Panc1 (cell line): ENCODE results near the gene SEPTIN5.

Experiments
- POLR2AphosphoS5 ChIP-seq: IDR thresholded peaks from 2 replicates; pipeline ENCODE4 v1.6.1; 2012; ENCODE audit warnings: mild to moderate bottlenecking, low read depth, low read length, moderate library complexity
- REST ChIP-seq, 2 experiments: IDR thresholded peaks; 2 replicates each; pipeline ENCODE4 v1.6.1; 2011 to 2012; ENCODE audit warnings: low read depth in 2 of 2, control low read depth in 1 of 2, low read length in 1 of 2, mild to moderate bottlenecking in 1 of 2, moderate library complexity in 1 of 2; ENCODE audit not compliant: insufficient read depth in 1 of 2
- SIN3A ChIP-seq: IDR thresholded peaks from 2 replicates; pipeline ENCODE4 v1.6.1; 2012; ENCODE audit warnings: low read depth, mild to moderate bottlenecking, low read length, moderate library complexity, borderline replicate concordance; ENCODE audit not compliant: insufficient read depth
- TCF7L2 ChIP-seq: IDR thresholded peaks from 2 replicates; pipeline ENCODE4 v1.6.1; 2011; ENCODE audit warnings: mild to moderate bottlenecking, low read depth, low read length, inconsistent platforms
- TF ChIP-seq, protein P1 (sequence below): fragments of 450-650 bp; IDR thresholded peaks from 2 replicates; pipeline ENCODE4 v1.5.1; 2017; ENCODE audit warnings: mild to moderate bottlenecking

- TF ChIP-seq, protein P1, sequence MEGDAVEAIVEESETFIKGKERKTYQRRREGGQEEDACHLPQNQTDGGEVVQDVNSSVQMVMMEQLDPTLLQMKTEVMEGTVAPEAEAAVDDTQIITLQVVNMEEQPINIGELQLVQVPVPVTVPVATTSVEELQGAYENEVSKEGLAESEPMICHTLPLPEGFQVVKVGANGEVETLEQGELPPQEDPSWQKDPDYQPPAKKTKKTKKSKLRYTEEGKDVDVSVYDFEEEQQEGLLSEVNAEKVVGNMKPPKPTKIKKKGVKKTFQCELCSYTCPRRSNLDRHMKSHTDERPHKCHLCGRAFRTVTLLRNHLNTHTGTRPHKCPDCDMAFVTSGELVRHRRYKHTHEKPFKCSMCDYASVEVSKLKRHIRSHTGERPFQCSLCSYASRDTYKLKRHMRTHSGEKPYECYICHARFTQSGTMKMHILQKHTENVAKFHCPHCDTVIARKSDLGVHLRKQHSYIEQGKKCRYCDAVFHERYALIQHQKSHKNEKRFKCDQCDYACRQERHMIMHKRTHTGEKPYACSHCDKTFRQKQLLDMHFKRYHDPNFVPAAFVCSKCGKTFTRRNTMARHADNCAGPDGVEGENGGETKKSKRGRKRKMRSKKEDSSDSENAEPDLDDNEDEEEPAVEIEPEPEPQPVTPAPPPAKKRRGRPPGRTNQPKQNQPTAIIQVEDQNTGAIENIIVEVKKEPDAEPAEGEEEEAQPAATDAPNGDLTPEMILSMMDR: no peak
- TF ChIP-seq REST (IDR thresholded peaks at IDR 0.05; ENCODE audit: insufficient read depth in 1 of 2, low read depth in 2 of 2, low read length in 1 of 2): no peak
- TF ChIP-seq TCF7L2: no peak
- TF ChIP-seq POLR2AphosphoS5: no peak
- TF ChIP-seq SIN3A: no peak
Measured at GRCh38 chr22:19703869-19704268, 10.4 kb upstream of the SEPTIN5 start.
